LNCAP (cell line): ENCODE measurements around the gene NHSL1.
A peak's percentile ranks its signal among the peaks of the same experiment; 100 is the strongest.

Source experiments
- CTCF ChIP-seq: fragments of 450-650 bp; IDR thresholded peaks from 2 replicates; pipeline ENCODE4 v1.5.1; 2017; ENCODE audit warnings: mild to moderate bottlenecking

NHSL1 gene

DNA sequence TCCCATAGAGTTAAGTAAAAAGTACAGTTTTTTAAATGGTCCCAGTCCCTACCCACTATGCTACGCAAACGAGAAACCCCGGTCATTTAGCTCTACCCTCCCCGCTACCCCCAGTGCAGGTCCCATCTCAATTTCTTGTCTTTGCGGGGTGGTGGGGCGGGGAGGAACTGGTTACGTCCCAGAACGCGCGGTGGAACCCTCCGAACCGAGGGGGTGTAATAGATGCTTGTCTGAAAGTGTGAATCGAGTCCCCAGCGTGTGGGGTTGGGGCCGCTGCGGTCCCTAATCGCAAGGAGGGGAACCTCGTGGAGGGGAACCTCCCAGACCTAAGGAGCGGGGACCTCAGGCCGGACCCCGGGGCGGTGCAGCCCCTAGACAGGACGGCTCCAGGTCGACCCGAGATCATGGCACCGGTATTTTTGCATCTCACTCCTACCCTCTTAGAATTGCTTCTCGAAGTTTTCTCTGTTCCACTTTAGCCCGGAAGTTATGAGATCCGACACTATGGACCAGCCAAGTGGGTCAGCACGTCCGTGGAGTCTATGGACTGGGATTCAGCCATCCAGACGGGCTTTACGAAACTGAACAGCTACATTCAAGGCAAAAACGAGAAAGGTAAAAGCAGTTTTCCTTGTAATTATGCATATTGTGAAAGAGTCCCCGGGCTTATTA, 94.5 kb downstream of the NHSL1 start:
- no peak for TF ChIP-seq CTCF

- peak; percentile 74 for TF ChIP-seq CTCF
Measured at GRCh38 chr6:138403801-138404665, 95.3 kb downstream of the NHSL1 start, which contains the start of gene HEBP2. HEBP2 (plus strand) TSS chr6:138404223; CDS start chr6:138404496, 273 bp downstream.

DNA sequence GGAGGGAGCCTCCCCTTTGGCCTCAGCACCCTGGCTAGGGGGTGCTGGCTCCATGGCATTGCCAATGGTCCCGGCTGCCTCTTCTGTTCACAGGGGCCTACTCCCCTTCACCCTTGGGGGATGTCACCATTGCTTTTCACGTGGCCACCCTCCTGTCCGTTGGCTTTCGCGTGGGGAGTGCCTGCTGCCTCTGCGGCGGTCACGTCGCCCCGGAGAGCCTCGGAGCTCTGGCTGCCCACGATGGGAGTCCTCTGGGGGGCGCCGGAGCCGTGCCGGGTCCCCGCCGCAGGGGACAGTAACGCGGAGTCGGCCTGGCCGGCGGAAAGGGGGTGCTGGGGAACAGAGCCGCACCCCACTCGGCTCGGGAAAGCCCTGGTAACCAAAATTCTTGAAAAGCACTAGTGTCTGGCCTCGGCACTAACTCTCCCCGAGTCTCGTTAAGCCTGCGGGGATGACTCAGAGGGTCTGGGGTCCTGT, 95.9 kb downstream of the NHSL1 start:
- TF ChIP-seq CTCF = no peak

DNA sequence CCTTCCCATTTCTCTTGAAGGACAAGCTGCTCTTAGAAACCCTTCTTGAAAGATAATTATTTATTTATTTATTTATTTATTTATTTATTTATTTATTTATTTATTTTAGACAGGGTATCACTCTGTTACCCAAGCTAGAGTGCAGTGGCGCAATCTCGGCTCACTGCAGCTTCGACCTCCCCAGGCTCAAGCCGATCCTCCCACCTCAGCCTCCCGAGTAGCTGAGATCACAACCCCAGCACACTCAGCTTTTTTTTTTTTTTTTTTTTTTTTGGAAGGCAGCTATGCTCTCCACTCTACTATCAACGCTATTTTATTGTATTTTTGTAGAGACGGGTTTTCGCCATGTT, 96.5 kb downstream of the NHSL1 start:
- no peak for TF ChIP-seq CTCF

DNA sequence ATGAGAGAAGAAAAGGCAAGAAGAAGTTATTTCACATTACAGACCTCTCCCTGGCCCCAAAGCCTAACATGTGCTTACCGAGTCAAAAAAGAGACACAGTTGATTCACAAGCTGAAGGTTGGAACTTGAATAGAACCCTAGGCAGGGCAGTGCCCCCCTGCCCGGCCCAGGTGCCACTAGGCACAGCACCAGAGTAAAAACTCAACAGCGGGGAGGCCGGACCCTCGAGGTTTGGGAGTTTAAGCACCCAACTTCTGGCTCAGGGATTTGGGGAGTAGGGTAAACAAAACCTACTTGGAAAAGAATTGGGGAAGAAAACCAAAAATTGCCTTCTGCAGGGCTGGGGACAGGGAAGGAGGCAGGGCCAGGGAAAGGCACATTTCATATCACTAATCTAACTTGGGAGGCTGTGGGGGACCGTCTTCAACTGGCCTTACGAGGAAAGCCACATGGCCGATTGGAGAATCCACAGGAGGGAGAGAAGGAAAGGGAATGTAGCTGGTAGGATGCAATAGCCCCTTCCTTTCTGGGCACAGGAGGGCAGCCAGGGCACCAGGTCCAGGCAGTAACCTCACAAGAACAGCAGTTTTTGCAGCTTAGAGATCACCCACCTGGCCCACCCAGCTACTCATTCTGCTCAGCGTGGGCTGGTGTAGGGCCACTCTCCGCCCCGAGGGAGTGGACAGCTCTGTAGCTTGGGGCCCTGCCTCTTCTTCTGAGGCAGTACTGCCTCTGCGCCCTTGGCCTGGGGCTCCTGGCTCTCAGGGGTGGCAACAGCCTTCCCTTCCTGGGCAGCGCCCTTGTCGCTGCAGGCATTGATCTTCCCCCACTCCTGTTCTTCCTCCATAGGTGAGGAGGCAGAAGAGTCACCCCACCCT, 97.1 kb downstream of the NHSL1 start:
- no peak for TF ChIP-seq CTCF

GRCh38 chr6:138400326-138400725, 99.0 kb downstream of the NHSL1 start:
- no peak for TF ChIP-seq CTCF
